Left cardiac atrium (tissue), 4 donors: ENCODE data around the gene DHRS4L2. TPM values are rescaled to one million over a fixed set of nuclear protein-coding genes. Genes with fewer than 3 reads are reported as not detected.
"Not testable (repeated sequence)": the region's sequence is repeated elsewhere in the genome, so short reads cannot be mapped to it uniquely, and the experiment has no call there.

Experiments
- ATAC-seq, 2 donors: fragments of 200-7000 bp; cut with Tn5 transposase; one replicate each; pipeline ENCODE4 v1.9.1; 2020; ENCODE audit warnings: mild to moderate bottlenecking in 2 of 2, moderate library complexity in 2 of 2
- DNase-seq: peaks from one replicate; pipeline ENCODE4 v3.0.0-alpha.2; 2020
- intact Hi-C, 2 donors: fragments of 100-400 bp; cut with DNase I; formaldehyde crosslinking; loops; one replicate each; pipeline versions ENCODE4 v1.14.1 to v1.15.1; 2022 to 2023
- total RNA-seq, 2 donors: library from RNA; stranded (reverse); fragmentation: NEBNext Ultra II Directional; extraction: Animal tissue kit (Norgen Biotek cat#: 25700); gene quantifications; one replicate each; pipeline ENCODE4 v1.2.1, GENCODE V29; 2021
- donor health status: DM: no; HTN: yes; CAD: no.
- donor health status: DM: no; HTN: yes; CAD: no; lungs with severe emphysema.
- donor health status: DM: yes; HTN: yes; CAD: no.
- donor health status: Dilated cardiomyopathy.

Gene DHRS4L2
- total RNA-seq, 2 donors from 2014 or later: 11.8 to 18.9 TPM

DNA sequence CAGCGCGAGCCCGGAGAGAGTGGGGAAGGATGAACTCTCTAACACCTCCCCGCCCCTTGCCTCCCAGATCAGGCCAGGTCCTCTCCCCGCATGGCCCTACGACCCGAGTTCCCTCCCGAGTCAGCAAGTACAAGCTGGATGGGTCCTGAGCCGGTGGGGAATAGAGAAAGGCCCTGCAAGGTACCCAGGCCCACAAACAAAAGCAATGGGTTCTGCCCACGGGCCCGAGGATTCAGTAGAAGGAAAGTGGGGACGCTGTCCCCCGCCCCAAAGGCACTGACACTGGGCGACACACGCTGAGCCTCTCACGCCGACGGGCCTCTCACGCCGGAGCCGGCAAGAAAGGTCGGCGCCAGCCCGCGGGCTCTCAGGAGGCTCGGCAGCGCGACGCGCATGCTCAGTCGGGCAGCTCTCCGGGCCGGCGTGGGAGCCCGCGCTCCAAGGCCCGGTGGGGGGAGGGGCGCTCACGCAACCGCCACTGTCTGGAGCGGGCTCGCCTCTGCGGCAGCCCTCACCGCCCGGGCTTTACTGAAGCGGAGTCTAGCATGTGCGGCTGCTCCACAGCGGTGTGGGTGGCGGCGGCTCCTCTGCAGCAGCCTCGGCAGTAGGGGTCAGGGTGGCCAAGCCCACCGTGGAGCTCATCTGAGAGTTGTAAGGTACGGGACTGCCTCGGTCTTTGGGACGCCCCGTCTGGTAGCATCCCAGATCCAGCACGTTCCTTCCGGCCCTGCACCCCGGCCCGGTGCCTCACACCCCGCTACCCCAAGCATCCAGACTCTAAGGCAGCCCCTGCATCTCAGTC lies 19.0 kb upstream of the DHRS4L2 start:
- intact Hi-C loops: not testable (repeated sequence)
- DNase-seq (peak; percentile 72), ATAC-seq (peak; percentile 95)

DNA sequence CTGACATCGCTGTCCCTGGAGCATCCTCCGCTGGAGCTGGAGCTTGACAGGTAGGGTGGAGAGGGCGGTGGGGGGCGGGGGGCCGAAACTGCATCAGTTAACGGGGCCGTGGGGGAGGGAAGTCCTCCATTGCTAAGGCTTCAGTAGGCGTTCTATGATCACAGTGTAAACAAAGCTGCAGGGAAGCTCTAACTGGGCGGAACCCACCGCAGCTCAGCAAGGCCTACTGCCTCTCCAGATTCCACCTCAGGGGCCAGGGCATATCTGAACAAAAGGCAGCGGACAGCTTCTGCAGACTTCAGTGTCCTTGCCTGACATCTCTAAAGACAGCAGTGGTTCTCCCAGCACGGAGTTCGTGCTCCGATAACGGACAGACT lies 18.5 kb upstream of the DHRS4L2 start:
- ATAC-seq, DNase-seq, intact Hi-C loops: not testable (repeated sequence)

DNA sequence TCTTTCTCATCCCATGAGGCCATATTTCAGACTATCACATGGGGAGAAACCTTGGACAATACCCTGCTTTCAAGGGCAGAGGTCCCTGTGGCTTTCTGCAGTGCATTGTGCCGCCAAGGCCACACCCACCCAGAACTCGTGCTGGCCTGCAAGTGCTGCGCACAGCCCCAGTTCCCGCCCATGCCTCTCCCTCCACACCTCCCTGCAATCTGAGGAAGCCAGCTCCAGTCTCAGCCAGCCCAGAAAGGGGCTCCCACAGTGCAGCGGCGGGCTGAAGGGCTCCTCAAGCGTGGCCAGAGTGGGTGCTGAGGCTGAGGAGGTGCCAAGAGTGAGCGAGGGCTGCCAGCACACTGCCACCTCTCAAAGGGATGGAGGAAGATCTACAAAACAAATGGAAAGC lies 15.6 kb upstream of the DHRS4L2 start:
- DNase-seq, ATAC-seq, intact Hi-C loops: not testable (repeated sequence)

GRCh38 chr14:23974041-23974440 lies 14.7 kb upstream of the DHRS4L2 start:
- not testable (repeated sequence) for DNase-seq, ATAC-seq
- intact Hi-C loops: loop anchor here in 1 of 2 donors (2.0 kb wide), 1 partner anchor 41 kb away; no protein-coding TSS in a partner anchor

GRCh38 chr14:23977208-23977607 lies 11.5 kb upstream of the DHRS4L2 start:
- ATAC-seq (peak; percentile 38), DNase-seq (peak; percentile 28)
- intact Hi-C loops: not testable (repeated sequence)

- ATAC-seq, DNase-seq, intact Hi-C loops: not testable (repeated sequence)
Observed at GRCh38 chr14:23981951-23982813, 6.5 kb upstream of the DHRS4L2 start.

GRCh38 chr14:23984891-23985602 lies 3.7 kb upstream of the DHRS4L2 start:
- DNase-seq (no peak), ATAC-seq (peak; percentile 31 to 69)
- intact Hi-C loops: no loop called here

GRCh38 chr14:23988223-23988606 lies 514 bp upstream of the DHRS4L2 start:
- ATAC-seq: peak; percentile 5 to 11
- DNase-seq, intact Hi-C loops: not testable (repeated sequence)

DNA sequence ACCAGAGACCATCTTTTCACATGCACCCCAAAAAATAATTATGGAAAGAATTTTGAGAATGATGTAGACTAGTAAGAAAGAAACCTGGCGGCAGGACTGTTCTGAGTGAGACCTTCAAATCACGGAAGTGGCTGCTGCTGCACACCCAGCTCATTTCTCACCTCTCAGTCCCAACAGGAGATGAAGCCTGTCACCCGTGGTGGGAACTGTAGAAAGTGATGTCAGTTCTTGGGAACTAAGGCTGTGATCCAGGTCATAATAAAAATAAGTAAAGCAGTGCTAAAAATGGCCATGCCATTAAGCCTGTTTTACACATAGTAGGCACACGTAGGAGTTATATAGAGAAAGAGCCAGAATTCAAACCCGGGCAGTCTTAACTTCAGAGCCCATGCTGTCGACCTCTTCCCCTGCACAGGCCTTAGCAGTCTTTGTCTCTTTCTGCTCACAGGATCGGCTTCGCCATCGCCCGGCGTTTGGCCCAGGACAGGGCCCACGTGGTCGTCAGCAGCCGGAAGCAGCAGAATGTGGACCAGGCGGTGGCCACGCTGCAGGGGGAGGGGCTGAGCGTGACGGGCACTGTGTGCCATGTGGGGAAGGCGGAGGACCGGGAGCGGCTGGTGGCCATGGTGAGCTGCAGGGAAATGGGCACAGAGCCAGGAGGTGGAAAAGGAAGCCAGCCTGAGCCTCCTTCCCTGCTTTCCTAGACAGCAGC lies 1.2 kb downstream of the DHRS4L2 start:
- ATAC-seq, intact Hi-C loops: not testable (repeated sequence)
- peak; percentile 60 for DNase-seq

DNA sequence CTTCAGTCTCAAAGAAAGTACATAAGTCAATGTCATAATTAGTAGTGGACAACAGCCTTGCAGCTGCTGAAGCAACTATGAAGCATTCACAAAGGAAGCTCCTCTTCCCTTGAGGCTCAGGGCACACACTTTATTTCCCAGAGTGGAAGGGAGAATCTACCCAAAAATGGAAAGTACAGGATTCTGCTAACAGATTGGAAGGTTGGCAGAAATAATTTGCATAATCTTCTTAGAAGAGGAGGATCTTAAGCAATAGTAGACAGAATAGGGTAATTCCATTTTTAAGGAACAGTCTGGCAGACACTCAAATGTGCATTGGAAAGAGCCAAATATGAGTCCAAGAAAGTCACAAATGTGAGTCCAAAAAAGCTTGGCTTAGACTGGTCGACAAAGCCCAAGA lies 2.2 kb downstream of the DHRS4L2 start:
- ATAC-seq, intact Hi-C loops, DNase-seq: not testable (repeated sequence)

- intact Hi-C loops, ATAC-seq, DNase-seq: not testable (repeated sequence)
Observed at GRCh38 chr14:23993042-23993441, 4.3 kb downstream of the DHRS4L2 start.

DNA sequence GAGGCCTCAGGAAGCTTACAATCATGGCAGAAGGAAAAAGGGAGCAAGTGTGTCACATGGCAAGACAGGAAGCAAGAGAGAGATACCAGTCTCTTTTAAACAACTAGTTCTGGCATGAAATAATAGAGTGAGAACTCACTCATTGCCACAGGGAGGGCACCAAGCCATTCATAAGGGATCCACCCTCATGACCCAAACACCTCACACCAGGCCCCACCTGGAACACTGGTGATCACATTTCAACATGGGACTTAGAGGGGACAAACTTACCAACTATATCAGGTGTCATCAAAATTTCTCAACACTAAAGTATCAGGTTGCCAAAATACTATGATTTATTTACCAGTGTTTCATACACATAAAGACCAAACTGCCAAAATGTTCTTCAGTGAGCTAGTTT lies 7.3 kb downstream of the DHRS4L2 start:
- DNase-seq, ATAC-seq, intact Hi-C loops: not testable (repeated sequence)

DNA sequence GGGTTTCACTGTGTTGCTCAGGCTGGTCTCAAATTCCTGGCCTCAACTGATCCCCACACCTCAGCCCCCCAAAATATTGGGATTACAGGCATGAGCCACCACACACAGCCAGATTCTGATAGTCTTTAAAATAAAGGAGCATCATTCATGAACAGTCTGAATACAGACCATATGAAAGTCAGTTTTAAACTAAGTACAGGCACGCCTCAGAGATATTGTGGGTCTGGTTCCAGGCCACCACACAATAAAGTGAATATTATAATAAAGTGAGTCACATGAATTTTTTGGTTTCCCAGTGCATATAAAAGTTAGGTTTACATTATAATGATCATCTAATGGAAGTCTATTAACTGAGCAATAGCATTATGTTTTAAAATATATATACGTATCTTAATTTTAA lies 8.1 kb downstream of the DHRS4L2 start:
- intact Hi-C loops, ATAC-seq: not testable (repeated sequence)

GRCh38 chr14:23999640-24000039 lies 10.9 kb downstream of the DHRS4L2 start:
- intact Hi-C loops, ATAC-seq, DNase-seq: not testable (repeated sequence)

More for the DNA sequence above, 8.1 kb downstream of the DHRS4L2 start:
- DNase-seq: not testable (repeated sequence)

GRCh38 chr14:24001078-24001477 lies 12.3 kb downstream of the DHRS4L2 start:
- ATAC-seq, DNase-seq, intact Hi-C loops: not testable (repeated sequence)

DNA sequence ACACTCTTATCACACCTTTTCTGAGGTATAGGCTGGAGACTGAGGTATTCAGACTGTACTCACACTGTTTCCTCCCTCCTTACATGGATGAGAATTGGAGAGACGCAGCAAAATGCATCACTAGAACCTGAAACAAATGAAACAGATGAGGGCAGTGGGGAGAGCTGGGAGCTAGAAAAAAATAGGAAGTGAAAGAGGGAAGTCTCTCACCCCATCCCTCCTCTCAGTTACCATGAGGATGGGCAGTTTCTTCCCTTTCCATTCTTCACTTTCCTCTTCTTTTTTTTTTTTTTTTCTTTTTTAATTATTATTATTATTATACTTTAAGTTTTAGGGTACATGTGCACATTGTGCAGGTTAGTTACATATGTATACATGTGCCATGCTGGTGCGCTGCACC lies 12.9 kb downstream of the DHRS4L2 start:
- ATAC-seq, intact Hi-C loops, DNase-seq: not testable (repeated sequence)

DNA sequence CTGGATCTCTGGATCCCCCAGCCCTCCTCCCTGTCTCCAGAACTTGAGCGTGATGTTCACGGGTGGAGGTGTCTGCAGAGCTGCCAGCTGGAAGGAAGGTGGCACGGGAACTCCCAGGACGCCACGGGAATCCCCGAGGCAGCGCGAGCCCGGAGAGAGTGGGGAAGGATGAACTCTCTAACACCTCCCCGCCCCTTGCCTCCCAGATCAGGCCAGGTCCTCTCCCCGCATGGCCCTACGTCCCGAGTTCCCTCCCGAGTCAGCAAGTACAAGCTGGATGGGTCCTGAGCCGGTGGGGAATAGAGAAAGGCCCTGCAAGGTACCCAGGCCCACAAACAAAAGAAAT lies 17.7 kb downstream of the DHRS4L2 start:
- intact Hi-C loops, DNase-seq: not testable (repeated sequence)
- peak; percentile 65 to 70 for ATAC-seq

- intact Hi-C loops: not testable (repeated sequence)
- DNase-seq (peak; percentile 41), ATAC-seq (peak; percentile 95 to 98)
Observed at GRCh38 chr14:24006817-24007652, 18.3 kb downstream of the DHRS4L2 start.
